ENCODE measurements around the gene GFOD2.

Gene GFOD2

DNA sequence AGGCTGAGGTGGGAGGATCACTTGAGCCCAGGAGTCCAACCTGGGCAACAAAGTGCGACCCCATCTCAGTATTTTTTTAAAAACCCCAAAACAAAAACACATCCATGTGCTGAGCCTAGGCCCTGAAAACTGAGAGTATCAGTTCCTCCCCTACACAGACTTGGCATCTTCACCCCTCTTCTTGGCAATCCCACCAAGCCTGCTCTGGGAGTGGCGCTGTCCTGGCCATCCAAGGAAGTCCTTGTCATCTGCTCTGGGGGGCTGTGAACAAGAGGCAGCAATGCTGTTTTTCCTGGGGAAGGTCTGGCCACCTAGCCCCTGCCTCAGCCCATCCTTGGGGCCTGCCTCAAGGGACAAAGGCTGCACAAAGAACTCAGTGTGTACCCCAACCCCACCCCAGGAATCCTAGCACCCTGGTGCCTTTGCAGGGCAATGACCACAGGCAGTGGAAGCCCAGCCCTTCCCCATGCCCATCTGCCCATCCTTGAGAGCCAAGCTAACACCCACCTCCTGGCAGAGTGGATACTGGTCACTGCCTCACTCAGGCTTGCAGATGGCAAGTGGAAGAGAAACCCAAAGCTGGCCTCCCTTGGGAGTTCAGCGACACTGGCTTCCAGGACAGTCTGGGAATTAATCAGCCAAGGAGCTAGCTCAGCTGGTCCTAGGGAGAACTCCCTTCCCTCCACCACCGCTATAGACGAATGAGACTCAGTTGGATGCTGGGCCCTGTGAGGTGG lies 14.8 kb upstream of the GFOD2 start:
- no peak for DNase-seq (ENCODE audit: low read depth in 1 of 2, low spot score in 1 of 2)

DNA sequence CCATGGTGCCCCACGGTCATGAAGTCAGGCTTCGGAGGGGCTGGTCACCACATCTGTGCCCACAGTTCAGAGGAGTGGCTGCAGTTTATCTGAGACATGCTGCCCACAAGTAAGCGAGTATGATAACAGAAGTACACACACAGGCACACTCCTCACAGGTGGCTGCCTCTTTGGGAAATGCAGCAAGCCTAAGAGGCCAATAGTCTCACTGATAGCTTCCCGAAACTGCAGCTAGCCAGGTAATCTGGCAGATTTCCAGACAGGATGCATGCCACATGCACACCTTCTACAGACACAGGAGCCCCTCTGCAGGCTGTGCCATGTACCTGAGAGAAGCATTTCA lies 12.6 kb upstream of the GFOD2 start:
- no peak for DNase-seq (ENCODE audit: low read depth in 1 of 2, low spot score in 1 of 2)

DNA sequence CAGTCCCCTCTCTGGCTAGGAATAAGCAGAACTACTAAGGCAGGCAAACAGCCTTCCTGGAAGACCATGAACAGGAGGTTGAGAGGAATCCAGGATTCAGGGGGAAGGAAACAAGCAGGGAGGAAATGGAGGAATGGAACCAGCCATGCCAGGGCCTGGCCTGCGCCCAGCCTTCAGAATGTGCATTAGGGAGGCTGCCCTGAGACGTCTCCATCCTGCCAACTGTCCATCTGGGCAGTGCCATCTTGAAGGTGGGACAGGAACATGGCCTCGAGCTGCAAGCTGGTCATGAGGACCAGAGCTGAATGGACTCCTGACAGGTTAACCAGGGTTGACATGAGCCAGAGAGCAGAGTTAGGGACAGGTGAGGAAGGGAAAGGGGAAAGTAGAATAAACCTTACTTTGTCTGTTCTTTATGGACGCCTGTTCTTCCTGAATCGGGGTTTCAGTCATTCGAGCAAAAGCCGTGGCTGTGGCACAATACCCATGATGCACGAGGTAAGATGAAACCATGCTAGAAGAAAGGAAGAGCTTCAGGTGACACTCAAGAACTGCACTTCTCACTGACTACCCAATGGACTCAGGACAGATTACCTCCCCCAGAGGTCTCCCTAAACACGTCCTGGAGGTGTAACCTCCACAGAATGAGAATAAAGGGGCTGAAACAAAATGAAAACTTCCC lies 12.1 kb upstream of the GFOD2 start:
- no peak for DNase-seq (ENCODE audit: low read depth in 1 of 2, low spot score in 1 of 2)

DNA sequence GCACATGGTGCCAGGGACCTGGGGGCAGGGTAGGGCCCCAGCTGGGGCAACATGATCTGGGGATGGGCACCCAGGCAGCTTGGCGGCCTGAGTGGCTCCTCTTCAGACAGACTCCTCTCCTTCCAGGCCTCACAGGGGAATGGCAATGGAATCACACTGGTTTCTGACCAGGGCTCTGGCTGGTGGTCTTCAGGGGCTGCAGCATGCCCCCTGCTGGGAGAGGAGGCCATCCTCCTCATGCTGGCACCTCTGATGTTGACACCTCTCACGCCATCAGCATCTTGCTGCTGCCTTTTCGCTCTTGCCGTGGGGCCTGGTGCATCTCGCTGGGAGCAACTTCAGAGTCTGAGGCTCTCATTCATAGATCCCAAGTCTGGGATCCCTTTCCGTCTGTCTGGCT lies 11.2 kb upstream of the GFOD2 start:
- no peak for DNase-seq (ENCODE audit: low read depth in 1 of 2, low spot score in 1 of 2)

DNA sequence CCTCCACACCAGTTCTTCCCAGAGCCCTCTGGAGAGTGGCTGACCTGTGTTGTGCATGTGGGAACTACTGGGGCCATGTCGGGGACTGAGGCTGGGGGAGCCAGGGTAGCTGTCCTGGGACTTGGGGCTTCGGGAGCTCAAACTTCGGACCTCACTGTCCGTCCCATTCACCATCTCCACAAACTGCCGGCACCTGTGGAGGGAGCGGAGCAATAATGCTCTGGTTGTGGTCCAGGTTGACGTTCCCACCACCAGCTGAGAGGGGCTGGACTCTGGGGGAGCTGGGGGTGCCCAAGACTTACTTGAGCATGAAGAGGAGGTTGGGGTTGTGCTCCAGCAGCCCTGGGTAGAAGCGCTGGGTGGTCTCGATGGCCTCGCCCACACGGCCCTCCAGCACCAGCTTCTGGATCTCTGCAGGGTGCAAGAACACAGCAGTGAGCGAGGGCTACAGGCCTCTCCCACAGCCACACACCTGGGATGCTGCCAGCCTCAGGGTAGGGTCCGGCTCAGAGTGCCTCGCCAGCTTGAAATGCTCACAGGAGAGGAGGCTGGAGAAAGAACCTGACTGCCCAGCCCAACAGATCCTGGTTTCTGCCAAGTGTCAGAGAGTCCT lies 10.6 kb upstream of the GFOD2 start:
- DNase-seq (ENCODE audit: low read depth in 1 of 2, low spot score in 1 of 2): no peak

DNA sequence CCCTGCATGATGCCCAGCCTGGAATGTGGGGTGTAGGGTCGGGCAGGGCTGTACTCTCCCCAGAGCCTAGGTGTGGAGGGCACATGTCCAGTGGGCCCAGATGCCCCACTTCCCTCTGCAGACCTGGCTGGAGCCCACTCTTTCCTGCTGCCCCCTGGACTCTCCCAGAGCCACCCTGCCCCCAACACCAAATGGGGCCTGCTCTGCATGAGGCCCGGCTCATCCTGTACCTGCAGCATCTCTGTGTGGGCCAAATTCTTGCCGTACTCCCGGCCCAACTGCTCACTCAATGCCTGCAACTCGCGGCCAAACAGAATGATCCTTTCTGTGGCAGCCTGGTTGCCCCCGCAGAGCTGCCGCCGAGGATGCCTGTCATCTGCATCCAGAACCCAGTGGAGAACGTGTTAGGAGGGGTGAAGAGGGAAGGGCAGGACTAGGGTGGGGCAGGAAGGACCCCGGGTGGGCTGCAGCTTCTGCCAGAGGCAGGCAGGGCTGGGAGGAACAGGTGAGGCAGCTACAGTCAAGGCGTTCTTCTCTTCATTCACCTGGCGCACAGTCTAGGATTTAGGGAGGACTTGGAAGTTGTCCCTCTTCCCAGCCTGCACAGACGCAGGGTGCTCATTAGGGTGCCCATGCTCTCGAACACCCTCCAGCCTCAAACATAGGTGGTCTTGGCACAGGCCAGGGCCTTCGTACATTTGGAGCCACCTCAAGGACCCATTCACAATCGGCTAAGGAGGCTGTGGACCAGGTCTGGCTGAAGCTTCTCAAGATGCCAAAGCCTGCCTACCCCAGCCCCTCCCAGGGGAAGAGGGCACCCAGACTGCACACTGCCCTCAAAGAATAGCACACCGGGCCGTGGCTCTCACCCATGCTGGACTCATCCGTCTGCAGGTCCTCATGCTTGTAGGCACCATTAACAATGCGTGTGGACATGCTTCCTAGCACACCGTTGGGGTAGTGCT lies 8.7 kb upstream of the GFOD2 start:
- DNase-seq (ENCODE audit: low read depth in 1 of 2, low spot score in 1 of 2): no peak

DNA sequence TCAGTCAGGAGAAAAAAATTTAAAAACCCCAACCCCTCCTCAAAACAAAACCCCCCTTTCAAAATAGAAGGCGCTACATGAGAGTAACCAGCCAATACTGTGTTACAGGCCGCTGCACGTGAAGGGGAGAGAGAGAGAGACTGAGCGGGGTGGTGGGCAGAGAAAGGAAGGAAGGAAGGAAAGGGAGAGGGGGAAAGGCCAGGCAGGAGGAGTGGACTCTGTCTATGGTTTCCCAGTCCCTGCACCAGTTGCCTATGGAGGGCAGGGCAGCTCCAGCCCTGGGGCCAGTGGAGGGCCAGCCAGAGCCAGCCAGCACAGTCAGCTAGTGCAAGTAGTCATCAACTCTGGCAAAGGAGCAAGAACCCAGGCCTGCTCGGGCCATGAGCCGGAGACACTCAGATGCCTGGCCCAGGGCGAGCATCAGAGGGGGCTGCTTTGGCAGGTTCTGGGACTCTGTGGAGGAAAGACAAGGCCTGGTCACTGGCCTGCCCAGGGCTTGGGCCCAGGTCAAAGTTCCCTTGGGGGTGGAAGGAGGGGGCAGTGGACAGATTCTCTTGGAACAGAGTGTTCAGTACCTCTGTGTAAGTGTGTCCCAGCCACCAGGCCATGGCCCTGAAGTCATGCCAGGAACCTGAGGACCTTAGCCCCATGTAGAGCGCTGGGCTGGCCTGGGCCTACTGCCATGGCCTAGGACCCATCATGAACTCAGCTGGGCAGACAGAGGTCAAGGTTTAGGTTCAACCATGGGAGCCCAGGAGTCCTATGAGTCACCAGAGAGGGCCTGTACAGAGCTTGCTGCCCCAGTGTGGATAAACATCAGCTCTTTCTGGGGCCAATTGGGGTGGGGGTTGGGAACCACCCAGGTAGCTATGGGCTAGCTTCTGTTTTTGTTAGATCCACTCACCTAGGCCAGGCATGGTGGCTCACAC lies 7.3 kb upstream of the GFOD2 start:
- DNase-seq (ENCODE audit: low read depth in 1 of 2, low spot score in 1 of 2): no peak

DNA sequence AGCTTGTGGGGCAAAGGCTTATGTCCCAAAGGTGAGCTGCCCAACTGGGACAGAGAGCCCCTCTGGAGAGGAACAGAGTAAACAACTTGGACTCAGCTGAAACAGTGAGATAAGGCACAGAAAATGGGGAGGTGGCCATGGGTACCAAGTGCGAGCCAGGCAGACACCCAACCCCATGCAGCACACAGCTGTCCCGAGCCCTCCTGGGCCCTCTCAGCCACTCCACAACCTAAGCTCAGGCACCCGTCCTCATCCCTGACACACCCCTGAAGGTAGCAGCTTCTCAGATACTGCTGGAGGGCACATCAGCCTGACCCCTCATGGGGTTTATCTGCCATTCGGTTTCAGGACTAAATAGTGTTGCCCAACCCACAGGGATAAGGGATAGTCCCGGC lies 4.8 kb upstream of the GFOD2 start:
- DNase-seq (ENCODE audit: low read depth in 1 of 2, low spot score in 1 of 2): no peak

DNA sequence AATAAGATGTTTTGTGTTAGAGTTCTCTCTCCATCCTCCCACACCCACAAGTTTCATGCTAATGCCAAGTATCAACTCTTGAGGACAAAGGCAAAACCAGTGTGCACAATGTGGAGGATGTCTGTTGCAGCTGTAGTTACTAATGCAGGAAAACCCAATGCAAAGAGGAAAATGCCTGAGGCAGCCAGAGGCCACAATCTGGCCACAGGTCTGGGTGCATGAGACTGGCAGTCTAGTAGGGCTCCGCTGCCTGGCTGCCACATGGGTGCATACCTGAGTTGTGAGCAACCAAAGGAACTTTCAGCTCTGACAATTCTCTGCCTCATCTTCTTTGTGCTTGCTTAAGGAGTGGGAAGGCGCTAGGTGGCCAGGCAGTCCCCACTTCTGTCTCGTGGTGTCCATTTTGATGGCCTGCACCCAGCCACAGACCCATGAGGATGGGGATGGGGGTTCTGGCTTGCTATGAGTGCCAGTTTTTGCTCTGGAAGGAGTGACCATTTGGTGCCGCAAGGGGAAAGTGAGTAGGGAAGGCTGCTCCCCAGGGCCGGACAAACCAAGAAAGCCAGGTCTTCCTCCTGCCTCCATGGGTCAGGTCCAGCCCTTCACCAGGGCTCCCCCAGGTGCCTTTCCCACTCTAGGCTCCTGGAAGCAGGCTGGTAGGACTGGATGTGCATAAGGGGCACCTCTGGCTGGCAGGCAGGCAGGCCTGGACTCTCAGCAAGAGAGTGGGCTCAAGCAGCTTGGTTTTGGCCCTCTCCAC lies 4.2 kb upstream of the GFOD2 start:
- DNase-seq (ENCODE audit: low read depth in 1 of 2, low spot score in 1 of 2): no peak

DNA sequence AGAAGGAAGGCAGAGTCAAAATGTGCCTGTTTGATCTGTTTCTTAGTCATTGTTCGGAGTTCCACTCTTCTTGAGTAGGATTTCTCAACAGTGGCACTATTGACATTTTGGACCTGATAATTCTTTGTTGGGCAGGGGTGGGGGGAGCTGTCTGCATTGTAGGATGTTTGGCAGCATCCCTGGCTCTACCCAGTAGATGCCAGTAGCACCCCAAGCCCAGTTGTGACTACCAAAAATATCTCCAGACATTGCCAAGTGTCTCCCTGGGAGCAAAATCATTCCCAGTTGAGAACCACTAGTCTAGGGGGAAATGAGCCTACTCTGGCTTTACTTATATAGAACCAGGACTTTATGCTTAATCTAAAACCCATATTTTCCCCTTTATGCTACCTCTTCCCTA lies 1.1 kb upstream of the GFOD2 start:
- DNase-seq (ENCODE audit: low read depth in 1 of 2, low spot score in 1 of 2): no peak

DNA sequence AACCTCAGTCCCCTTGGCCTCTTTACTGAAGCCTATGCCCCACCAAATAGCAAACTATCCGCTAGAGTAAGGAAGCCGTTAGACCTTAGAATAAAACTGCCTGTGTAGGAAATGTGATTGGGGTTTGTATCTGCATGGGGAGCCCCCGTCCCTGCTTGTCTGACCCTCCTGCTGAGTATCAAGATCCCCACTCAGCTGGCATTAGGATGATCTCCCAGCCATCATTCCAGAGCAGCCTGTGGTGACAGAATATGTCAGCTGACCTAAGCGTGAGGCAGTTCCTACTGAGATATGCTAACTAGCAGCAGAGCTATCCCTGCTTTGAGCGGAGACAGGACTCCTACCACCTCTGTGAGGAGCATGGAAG lies 645 bp upstream of the GFOD2 start:
- DNase-seq (ENCODE audit: low read depth in 1 of 2, low spot score in 1 of 2): no peak

DNA sequence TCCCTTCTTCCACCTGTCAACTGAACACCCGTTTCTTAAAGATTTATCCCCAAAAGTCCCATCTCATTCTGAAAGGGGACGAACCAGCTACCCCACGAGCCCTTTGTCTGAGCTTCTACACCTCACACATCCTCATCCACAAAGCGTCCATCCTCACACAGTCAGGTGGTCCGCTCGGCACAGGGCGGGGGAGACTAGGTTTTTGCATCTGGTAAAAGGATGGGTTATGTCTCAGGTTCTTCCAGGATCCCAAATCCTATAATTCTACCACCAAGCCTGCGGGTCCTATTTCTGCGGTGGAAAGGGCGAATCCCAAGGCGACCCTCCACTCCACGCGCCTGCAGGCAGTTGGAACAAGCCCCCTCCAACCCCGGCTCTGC lies 458 bp downstream of the GFOD2 start:
- DNase-seq (ENCODE audit: low read depth in 1 of 2, low spot score in 1 of 2): no peak

DNA sequence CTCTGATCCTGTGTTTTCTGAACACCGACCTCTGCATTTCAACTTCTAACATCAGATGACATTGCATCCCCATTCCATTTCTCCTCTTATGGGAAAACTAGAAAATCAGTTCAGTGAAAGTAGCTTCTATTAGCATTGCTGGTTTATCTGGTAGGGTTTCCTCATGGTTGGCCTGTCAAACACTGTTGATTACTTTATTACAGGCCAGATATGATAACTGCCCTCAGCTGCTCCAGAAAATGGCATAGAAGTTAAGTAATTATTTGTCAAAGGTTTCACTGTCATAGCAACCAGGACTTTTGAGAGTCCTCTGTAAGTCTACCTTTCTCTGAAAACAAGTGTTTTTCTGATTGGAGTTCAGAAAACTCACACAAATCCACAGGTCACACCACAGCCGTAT lies 3.0 kb downstream of the GFOD2 start:
- no peak for DNase-seq (ENCODE audit: low read depth in 1 of 2, low spot score in 1 of 2)

DNA sequence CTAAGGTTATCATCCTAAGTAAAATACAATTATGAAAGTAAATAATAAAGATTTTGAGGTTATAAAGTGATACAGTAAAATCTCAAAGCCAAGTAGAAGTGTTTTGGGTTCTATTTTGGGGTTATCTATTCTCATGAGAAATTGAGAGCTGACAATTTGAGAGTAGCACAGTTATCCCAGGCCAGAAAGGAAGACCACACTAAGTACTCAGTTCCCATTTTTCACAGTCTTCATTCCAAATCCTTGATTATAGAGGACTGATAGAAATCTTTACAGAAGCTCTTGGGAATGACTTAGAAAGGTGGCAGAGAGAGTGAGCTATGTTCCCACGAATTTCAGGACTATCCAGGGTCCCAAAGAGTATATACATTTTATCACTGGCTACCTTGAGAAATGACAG lies 4.6 kb downstream of the GFOD2 start:
- no peak for DNase-seq (ENCODE audit: low read depth in 1 of 2, low spot score in 1 of 2)

DNA sequence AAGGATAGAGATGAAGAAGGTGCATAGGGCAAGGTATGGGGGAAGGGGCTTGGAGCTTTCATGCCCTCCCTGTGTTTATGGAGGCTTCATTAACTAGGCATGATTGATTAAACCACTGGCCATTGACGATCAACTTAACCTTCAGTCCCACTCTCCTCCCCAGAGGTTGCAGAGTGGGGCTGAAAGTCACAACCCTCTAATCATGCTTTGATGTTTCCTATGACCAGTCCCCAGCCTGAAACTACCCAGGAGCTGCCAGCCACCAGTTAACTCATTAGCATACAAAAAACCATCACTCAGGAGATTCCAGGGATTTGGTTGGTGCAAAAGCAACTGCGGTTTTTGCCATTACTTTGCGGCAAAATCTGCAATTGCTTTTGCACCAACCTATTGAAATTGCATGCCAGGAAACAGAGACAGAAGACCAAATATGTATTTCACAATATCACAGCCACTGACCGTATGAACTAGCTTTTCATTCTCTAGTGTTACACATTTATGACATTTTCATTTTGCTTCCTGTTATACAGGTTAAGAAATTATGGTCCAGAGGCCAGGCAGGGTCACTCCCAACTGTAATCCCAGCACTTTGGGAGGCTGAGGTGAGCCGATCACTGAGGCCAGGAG lies 5.4 kb downstream of the GFOD2 start:
- DNase-seq (ENCODE audit: low read depth in 1 of 2, low spot score in 1 of 2): no peak

DNA sequence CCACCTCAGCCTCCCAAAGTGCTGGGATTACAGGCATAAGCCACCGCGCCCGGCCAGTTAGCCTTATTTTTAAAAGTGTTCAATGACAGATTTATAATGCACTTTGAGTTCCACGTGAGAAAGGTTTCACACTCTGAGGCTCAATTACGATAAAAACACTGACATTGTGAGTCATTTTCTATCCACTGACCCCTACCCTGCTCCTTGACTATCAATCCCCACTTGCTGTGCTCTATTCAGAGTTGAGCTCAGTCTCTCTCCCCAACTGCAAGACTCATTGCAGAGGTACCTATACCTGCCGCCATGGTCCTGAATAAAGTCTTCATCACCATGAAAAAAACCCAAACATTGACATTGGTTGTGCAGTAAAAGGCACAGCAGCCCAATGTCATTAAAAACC lies 8.5 kb downstream of the GFOD2 start:
- DNase-seq (ENCODE audit: low read depth in 1 of 2, low spot score in 1 of 2): no peak

DNA sequence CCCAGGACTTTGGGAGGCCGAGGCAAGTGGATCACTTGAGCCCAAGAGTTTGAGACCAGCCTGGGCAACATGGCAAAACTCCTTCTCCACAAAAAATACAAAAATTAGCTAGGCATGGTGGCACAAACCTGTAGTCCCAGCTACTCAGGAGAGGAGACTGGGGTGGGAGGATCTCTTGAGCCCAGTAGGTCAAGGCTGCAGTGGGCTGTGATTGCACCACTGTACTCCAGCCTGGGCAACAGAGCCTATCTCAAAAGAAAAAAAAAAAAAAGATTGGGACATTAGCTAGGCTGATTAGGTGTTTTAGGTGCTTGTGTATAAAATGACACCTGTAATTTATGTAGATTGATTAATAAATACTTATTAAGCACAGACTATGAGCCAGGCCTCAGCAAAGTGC lies 10.1 kb downstream of the GFOD2 start:
- no peak for DNase-seq (ENCODE audit: low read depth in 1 of 2, low spot score in 1 of 2)

DNA sequence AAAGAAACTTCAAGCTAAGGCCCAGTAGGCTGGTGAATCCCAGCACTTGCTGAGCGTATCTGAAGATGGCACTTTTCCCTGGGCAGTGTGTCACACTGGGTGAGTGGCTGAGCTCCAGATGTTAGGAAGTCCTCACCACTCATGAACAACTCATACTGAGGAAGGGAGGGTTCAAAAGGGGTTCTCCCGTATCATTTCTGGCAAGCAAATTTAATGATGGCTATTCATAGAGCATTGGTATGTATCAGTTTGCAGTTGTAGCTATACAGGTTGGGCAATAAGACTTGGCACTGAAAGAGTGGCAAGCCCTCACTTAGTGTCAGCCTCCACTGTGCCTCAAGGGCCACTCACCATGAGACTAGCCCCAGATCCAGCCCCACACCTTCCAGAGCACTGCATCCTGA lies 10.7 kb downstream of the GFOD2 start:
- no peak for DNase-seq (ENCODE audit: low read depth in 1 of 2, low spot score in 1 of 2)

DNA sequence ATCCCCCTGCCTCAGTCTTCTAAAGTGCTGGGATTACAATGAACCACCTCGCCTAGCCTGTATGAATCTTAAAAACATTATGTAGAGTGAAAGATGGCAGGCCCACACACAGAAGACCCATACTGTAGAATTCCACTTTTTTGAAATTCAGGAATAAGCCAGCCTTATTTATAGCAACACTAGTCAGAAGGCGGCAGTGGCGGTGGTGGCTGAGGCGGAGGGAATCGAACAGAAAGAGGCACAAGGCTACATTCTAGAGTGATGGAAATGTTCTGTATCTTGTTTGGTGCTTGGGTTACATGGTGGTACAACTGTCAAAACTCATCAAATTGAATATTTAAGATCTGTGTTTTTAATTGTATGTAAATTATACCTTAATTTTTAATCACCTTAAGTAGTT lies 11.3 kb downstream of the GFOD2 start:
- no peak for DNase-seq (ENCODE audit: low read depth in 1 of 2, low spot score in 1 of 2)

DNA sequence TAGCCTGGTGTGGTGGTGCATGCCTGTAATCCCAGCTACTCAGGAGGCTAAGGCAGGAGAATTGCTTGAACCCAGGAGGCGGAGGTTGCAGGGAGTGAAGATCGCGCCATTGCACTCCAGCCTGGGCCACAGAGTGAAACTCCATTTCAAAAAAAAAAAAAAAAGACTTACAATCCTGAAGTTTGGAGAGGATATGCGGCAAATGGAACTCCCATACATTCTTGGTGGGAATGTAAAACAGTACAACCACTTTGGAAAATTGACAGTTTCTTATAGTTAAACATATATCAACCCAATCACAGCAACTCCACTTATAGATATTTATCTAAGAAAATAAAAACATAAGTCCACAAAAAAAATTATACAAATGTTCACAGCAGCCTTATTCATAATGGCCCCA lies 11.9 kb downstream of the GFOD2 start:
- no peak for DNase-seq (ENCODE audit: low read depth in 1 of 2, low spot score in 1 of 2)

Data from stimulated activated CD4-positive, alpha-beta T cell treated with anti-CD3 and anti-CD28 coated beads, Interleukin-15, amount 100 ng/mL, for 1 hour (primary cell).